NCI-H1694 (cell line): ENCODE measurements around the gene MYOM3.
"Not testable (repeated sequence)": the region's sequence is repeated elsewhere in the genome, so short reads cannot be mapped to it uniquely, and the experiment has no call there.

Source experiments
- DNase-seq: peaks from one replicate; lab custom pipeline; 2025; lab: John Stamatoyannopoulos, UW

The MYOM3 gene

GRCh38 chr1:24030976-24031516 is 80.9 kb downstream of the MYOM3 start:
- not testable (repeated sequence) for DNase-seq

- peak; percentile 4 for DNase-seq
Measured at GRCh38 chr1:24027838-24028468, 84.0 kb downstream of the MYOM3 start.

GRCh38 chr1:24022581-24023361 is 89.2 kb downstream of the MYOM3 start:
- DNase-seq = no peak

GRCh38 chr1:24021403-24022266 is 90.3 kb downstream of the MYOM3 start:
- no peak for DNase-seq

- no peak for DNase-seq
Measured at GRCh38 chr1:24020470-24020869, 91.5 kb downstream of the MYOM3 start.

- DNase-seq = no peak
Measured at GRCh38 chr1:24020025-24020424, 91.9 kb downstream of the MYOM3 start.

GRCh38 chr1:24018611-24019580 is 93.0 kb downstream of the MYOM3 start:
- no peak for DNase-seq

- DNase-seq = no peak
Measured at GRCh38 chr1:24015221-24016210, 96.4 kb downstream of the MYOM3 start.

- DNase-seq = not testable (repeated sequence)
Measured at GRCh38 chr1:24012878-24013277, 99.1 kb downstream of the MYOM3 start.

- DNase-seq = no peak
Measured at GRCh38 chr1:24010650-24011049, 101.3 kb downstream of the MYOM3 start.

GRCh38 chr1:24009406-24009805 is 102.5 kb downstream of the MYOM3 start:
- DNase-seq = no peak

- peak; percentile 40 for DNase-seq
Measured at GRCh38 chr1:24008574-24009184, 103.3 kb downstream of the MYOM3 start.

- DNase-seq = no peak
Measured at GRCh38 chr1:24007079-24007478, 104.9 kb downstream of the MYOM3 start.
